Measurements from ENCODE around the gene SCAMP1. TPM values are rescaled to one million over a fixed set of nuclear protein-coding genes. Genes with fewer than 3 reads are reported as not detected.

The SCAMP1 gene
- total and polyA plus RNA-seq, 2 of the 13 experiments (the other 11 are each of a cell fraction or from before 2014, with no cell fraction given), result 18.2 to 33.7 TPM

GRCh38 chr5:78518365-78519197 lies 158.2 kb downstream of the SCAMP1 start (continued):
- TF ChIP-seq GMEB1 (CRISPR knock-in tag; IDR thresholded peaks at IDR 0.05; ENCODE audit: borderline replicate concordance) (no peak), NR2C2 (CRISPR knock-in tag; IDR thresholded peaks at IDR 0.05; ENCODE audit: borderline replicate concordance) (peak; percentile 59; the same call in 1 of the 2 replicates), ZNF33B (CRISPR knock-in tag; IDR thresholded peaks at IDR 0.05) (no peak), ZNF652 (CRISPR knock-in tag; IDR thresholded peaks at IDR 0.05; ENCODE audit: borderline replicate concordance, low read depth) (no peak), MEF2D (CRISPR knock-in tag; IDR thresholded peaks at IDR 0.05) (peak; percentile 87), CEBPB (IDR thresholded peaks at IDR 0.05; ENCODE audit: borderline replicate concordance, low read depth, low read length) (no peak), PHF8 (CRISPR knock-in tag; IDR thresholded peaks at IDR 0.05) (0 out of 2 replicates have a peak, but pooled peaks have one; percentile 20), MYC (CRISPR knock-in tag; IDR thresholded peaks at IDR 0.05; ENCODE audit: borderline replicate concordance) (peak; percentile 64; the same call in 1 of the 2 replicates), MAX (IDR thresholded peaks at IDR 0.05) (peak; percentile 76), TBL1XR1 (IDR thresholded peaks at IDR 0.05; ENCODE audit: borderline replicate concordance, low read length, partially characterized antibody) (no peak), ZNF280B (CRISPR knock-in tag; IDR thresholded peaks at IDR 0.05; ENCODE audit: borderline replicate concordance) (no peak), ZNF616 (CRISPR knock-in tag; IDR thresholded peaks at IDR 0.05; ENCODE audit: low read depth) (no peak), ZNF24 (IDR thresholded peaks at IDR 0.05) (no peak), ZBTB38 (CRISPR knock-in tag; IDR thresholded peaks at IDR 0.05) (peak; percentile 24; the same call in 1 of the 2 replicates), SETDB1 (CRISPR knock-in tag; IDR thresholded peaks at IDR 0.05; ENCODE audit: borderline replicate concordance) (no peak), ZBTB14 (CRISPR knock-in tag; IDR thresholded peaks at IDR 0.05) (no peak), ZNF205 (CRISPR knock-in tag; IDR thresholded peaks at IDR 0.05) (peak; percentile 71), TBX2 (CRISPR knock-in tag; IDR thresholded peaks at IDR 0.05; ENCODE audit: borderline replicate concordance) (peak; percentile 75; the same call in 1 of the 2 replicates), ZNF276 (CRISPR knock-in tag; IDR thresholded peaks at IDR 0.05; ENCODE audit: low read depth) (no peak), ISX (CRISPR knock-in tag; conservative IDR thresholded peaks at IDR 0.05) (no peak), ZNF766 (CRISPR knock-in tag; IDR thresholded peaks at IDR 0.05; ENCODE audit: borderline replicate concordance) (no peak; the same call in 1 of the 2 replicates), PCBP2 (optimal IDR thresholded peaks at IDR 0.05; ENCODE audit: low read depth, low read length, poor library complexity, severe bottlenecking) (no peak), FOXK2 (IDR thresholded peaks at IDR 0.05) (peak; percentile 26; the same call in 1 of the 2 replicates), DNMT3B (CRISPR knock-in tag; conservative IDR thresholded peaks at IDR 0.05) (0 out of 2 replicates have a peak, but pooled peaks have one; percentile 39)

All from HepG2 (cell line).